HL-60 (cell line): Measurements from ENCODE around the gene LAMA2.

Source experiments
- DNase-seq, 2 experiments: peaks; one replicate each; pipeline ENCODE4 v3.0.0-alpha.2; 2010 to 2020; ENCODE audit warnings: low read depth in 1 of 2, low spot score in 1 of 2
- H3K27ac ChIP-seq: fragments of 250-450 bp; sonication (Bioruptor Pico); replicated peaks from 2 replicates; pipeline ENCODE4 v1.5.1; 2020; ENCODE audit warnings: mild to moderate bottlenecking, moderate library complexity
- H3K27me3 ChIP-seq: fragments of 250-450 bp; sonication (Bioruptor Pico); 2 replicates; pipeline ENCODE4 v1.5.1; 2021; ENCODE audit warnings: mild to moderate bottlenecking, moderate library complexity; ENCODE audit not compliant: insufficient read depth, poor library complexity, severe bottlenecking
- H3K4me3 ChIP-seq: replicated peaks from 2 replicates; pipeline ENCODE4 v1.5.1; 2011; ENCODE audit warnings: mild to moderate bottlenecking, control low read depth, low read length; ENCODE audit not compliant: insufficient read depth
- CTCF ChIP-seq: IDR thresholded peaks from one replicate; pipeline ENCODE4 v1.5.1; 2011; ENCODE audit warnings: low read length, control low read depth, inconsistent platforms; ENCODE audit not compliant: insufficient read depth
- GABPA ChIP-seq: IDR thresholded peaks from 2 replicates; pipeline ENCODE4 v1.6.1; 2012; ENCODE audit warnings: low read depth
- POLR2AphosphoS5 ChIP-seq: IDR thresholded peaks from 2 replicates; pipeline ENCODE4 v1.6.1; 2012; ENCODE audit warnings: low read depth
- SPI1 ChIP-seq: IDR thresholded peaks from 2 replicates; pipeline ENCODE4 v1.6.1; 2012; ENCODE audit warnings: low read depth, mild to moderate bottlenecking, borderline replicate concordance
- TF ChIP-seq, protein P1 (sequence below): IDR thresholded peaks from 2 replicates; pipeline ENCODE4 v1.6.1; 2012; ENCODE audit warnings: low read depth; ENCODE audit not compliant: insufficient replicate concordance

LAMA2 gene

GRCh38 chr6:129312880-129313279, 429.9 kb downstream of the LAMA2 start:
- TF ChIP-seq CTCF = no peak
- TF ChIP-seq POLR2AphosphoS5 = no peak
- no peak for TF ChIP-seq GABPA
- TF ChIP-seq, protein P1, sequence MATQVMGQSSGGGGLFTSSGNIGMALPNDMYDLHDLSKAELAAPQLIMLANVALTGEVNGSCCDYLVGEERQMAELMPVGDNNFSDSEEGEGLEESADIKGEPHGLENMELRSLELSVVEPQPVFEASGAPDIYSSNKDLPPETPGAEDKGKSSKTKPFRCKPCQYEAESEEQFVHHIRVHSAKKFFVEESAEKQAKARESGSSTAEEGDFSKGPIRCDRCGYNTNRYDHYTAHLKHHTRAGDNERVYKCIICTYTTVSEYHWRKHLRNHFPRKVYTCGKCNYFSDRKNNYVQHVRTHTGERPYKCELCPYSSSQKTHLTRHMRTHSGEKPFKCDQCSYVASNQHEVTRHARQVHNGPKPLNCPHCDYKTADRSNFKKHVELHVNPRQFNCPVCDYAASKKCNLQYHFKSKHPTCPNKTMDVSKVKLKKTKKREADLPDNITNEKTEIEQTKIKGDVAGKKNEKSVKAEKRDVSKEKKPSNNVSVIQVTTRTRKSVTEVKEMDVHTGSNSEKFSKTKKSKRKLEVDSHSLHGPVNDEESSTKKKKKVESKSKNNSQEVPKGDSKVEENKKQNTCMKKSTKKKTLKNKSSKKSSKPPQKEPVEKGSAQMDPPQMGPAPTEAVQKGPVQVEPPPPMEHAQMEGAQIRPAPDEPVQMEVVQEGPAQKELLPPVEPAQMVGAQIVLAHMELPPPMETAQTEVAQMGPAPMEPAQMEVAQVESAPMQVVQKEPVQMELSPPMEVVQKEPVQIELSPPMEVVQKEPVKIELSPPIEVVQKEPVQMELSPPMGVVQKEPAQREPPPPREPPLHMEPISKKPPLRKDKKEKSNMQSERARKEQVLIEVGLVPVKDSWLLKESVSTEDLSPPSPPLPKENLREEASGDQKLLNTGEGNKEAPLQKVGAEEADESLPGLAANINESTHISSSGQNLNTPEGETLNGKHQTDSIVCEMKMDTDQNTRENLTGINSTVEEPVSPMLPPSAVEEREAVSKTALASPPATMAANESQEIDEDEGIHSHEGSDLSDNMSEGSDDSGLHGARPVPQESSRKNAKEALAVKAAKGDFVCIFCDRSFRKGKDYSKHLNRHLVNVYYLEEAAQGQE = no peak
- TF ChIP-seq SPI1 = no peak
- no peak overlapping the region for H3K27ac ChIP-seq
- no peak overlapping the region for H3K4me3 ChIP-seq
- H3K27me3 ChIP-seq = no peaks in the 10 kb centered on the region
- DNase-seq = no peak

DNA sequence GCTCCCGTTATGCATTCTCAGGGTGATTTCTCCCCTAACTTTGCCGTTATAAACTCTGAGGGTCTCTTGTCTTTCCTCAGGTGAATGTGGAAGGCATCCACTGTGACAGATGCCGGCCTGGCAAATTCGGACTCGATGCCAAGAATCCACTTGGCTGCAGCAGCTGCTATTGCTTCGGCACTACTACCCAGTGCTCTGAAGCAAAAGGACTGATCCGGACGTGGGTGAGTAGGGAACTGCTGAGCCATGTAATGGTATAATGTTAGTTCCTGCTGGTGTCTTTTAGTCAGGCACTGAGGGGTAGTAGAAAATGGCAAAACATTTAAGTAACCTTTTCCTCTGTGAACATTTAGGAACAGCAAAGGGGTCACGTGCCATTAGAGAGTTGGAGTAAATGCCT, 431.6 kb downstream of the LAMA2 start:
- Histone ChIP-seq H3K27ac (no peak overlapping the region), H3K4me3 (no peak overlapping the region), H3K27me3 (no peaks in the 10 kb centered on the region)
- DNase-seq = no peak
- TF ChIP-seq, protein P1 = no peak
- TF ChIP-seq CTCF (no peak), POLR2AphosphoS5 (no peak), GABPA (no peak), SPI1 (no peak)

GRCh38 chr6:129317931-129318820, 435.2 kb downstream of the LAMA2 start:
- Histone ChIP-seq H3K4me3 (no peak overlapping the region), H3K27me3 (no peaks in the 10 kb centered on the region), H3K27ac (no peak overlapping the region)
- TF ChIP-seq, protein P1 = no peak
- TF ChIP-seq CTCF (no peak), GABPA (no peak), SPI1 (no peak), POLR2AphosphoS5 (no peak)
- DNase-seq = no peak
